GM21423 (cell line): ENCODE measurements around the gene CTPS1.

ENCODE experiments used
- ATAC-seq: cut with Tn5 transposase; IDR thresholded peaks from one replicate; pipeline ENCODE4 v1.9.1; 2021; ENCODE audit warnings: mild to moderate bottlenecking, moderate library complexity; ENCODE audit not compliant: unreplicated experiment

The CTPS1 gene

DNA sequence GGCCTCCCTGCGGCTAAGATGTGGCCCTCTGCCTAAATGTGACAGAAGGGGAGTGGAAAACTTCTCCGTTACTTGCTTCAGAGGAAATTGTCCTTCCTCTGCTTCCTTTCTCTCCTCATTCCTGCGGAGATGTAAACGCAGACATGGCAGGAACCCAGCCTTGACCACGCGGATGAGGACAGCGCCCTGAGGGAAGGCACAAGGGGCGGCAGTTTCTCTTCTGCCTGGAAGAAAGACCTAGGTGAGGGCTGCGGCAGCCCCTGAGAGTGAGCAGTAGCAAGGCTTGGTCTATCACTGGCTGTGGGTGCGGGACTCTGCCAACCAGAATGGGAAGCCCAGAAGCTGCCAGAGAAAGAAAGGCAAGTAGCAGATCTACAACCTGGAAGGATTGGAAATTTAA lies 14.0 kb upstream of the CTPS1 start:
- no peak for ATAC-seq

GRCh38 chr1:40966417-40966816 lies 13.1 kb upstream of the CTPS1 start:
- ATAC-seq = no peak

- ATAC-seq = no peak
Observed at GRCh38 chr1:40969445-40969844, 10.1 kb upstream of the CTPS1 start.

GRCh38 chr1:40971966-40972365 lies 7.5 kb upstream of the CTPS1 start:
- ATAC-seq = no peak

DNA sequence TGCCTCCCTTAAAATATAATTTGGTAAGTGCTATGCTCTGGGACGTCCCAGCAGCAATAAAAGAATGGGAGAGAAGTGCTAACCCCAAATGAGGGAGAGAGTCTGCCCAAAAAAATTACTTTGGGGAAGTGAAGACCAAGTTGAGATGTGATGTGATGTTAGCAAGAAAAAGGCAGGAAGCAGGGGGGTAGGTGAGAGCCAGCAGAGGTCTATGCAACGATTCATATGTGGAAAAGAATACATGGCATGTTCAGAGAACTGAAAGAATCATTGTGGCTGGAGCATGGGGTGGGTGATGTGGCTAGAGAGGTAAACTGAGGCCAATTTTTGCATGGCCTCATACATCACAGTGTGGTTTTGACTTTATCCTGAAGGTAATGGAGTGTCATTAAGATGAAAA lies 5.6 kb upstream of the CTPS1 start:
- ATAC-seq = no peak

GRCh38 chr1:40974945-40975344 lies 4.6 kb upstream of the CTPS1 start:
- ATAC-seq = no peak

DNA sequence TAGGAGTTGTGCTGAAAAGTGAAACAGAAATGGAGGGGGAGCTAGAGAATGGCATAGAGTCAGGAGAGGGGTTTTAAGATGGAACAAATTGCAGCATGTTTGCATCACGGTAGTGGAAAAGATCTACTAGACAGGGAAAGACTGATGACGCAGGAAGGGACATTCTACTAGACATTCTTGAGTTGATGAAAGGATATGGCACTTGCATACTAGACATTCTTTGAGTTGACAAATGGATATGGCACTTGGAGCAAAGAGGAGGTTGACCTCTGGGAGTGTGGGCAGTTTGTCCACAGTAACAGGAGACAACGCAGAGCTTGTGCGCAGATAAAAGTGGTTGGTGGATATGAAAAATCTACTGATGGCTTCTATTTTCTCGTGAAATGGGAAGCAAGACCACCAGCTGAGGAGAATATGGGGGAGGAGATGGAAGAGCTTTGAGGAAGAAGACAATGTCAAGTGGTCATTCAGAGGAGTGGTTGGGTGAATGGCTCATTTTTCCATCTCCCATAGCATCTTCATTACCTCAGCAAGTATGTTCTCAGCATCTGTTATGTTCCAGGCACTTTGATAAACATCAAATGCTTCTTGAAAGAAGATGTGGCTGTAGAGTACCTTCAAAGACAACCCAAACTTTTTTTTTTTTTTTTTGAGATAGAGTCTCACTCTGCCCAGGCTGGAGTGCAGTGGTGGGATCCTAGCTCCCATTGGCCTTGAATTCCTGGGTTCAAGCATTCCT lies 2.4 kb upstream of the CTPS1 start:
- ATAC-seq = no peak

- ATAC-seq = no peak
Observed at GRCh38 chr1:40977716-40978115, 1.8 kb upstream of the CTPS1 start.

- ATAC-seq = no peak
Observed at GRCh38 chr1:40978886-40979240, 633 bp upstream of the CTPS1 start.

- peak; percentile 18 for ATAC-seq
Observed at GRCh38 chr1:40980068-40980452, 564 bp downstream of the CTPS1 start.

- ATAC-seq = no peak
Observed at GRCh38 chr1:40980453-40981121, 1.1 kb downstream of the CTPS1 start.

DNA sequence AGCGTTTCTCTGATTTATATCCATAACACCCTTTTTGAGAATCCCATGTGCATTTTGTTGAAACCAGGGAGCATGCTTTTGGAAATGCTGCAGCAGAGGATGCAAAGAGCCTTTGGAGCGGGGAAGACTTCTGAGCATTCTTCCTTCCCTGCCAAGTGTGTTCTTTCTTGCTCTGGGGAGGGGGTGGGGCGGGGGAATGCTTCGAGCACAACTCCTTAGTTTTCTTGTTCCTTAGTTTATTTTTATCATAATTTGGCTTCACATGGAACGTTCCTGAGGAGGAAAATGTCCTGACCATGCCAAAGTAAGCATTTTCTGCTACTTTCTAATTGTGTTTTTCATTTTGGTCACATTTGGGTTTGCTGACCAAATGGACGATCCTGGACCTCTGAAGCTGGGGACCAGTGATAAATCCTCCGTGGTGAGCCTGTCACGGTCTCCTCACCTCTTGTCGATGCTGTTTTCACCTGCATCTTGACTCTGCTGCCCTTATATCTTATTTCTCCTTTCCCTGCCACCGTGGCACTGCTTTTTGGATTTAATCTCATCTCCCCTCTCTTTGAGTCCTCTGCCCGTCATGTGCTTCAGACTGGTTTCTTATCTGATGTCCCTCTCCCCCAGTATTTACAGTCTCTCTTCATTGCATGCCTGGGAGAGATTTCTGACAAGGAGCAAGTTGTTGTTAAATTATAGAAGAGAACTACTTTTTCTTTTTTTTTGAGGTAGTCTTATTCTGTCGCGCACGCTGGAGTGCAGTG lies 2.4 kb downstream of the CTPS1 start:
- ATAC-seq = no peak

DNA sequence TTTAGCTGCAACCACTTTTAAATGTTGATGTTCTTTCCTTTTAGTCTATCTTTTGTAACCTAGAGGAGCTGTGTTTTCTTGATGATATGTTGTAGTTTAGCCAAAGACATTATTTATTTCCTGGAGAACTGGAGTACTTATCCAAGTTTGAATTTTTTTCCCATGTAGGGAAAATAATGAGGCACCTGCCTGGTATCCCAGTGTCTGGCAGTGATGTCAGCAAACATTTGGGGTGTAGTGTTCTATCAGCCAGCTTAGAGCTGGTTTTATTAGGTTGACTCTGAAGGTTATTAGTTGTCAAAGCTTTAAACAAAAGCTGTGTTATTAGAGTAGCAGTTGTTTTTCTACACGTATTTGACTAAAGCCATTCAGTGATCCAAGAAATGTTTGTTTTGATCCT lies 3.2 kb downstream of the CTPS1 start:
- ATAC-seq = no peak

GRCh38 chr1:40983286-40983685 lies 3.8 kb downstream of the CTPS1 start:
- ATAC-seq = no peak

GRCh38 chr1:40984066-40984465 lies 4.6 kb downstream of the CTPS1 start:
- ATAC-seq = no peak

DNA sequence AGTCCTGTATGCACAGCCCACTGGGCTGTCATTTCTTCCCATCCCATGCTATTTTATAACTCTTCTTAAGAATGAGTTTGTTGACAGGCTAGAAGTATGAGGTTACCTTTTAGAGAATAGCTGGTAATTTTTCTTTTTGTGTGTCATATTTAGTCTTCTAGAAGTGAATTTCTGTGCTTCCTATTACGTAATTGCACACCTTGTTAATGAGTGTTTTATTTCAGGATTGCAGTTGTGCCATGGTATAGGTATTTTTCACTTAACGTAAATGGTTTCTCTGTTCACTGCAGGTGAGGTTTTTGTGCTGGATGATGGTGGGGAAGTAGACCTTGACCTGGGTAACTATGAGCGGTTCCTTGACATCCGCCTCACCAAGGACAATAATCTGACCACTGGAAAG lies 5.0 kb downstream of the CTPS1 start:
- no peak for ATAC-seq

- no peak for ATAC-seq
Observed at GRCh38 chr1:40985161-40985560, 5.7 kb downstream of the CTPS1 start.

GRCh38 chr1:40985875-40986274 lies 6.4 kb downstream of the CTPS1 start:
- ATAC-seq = no peak

DNA sequence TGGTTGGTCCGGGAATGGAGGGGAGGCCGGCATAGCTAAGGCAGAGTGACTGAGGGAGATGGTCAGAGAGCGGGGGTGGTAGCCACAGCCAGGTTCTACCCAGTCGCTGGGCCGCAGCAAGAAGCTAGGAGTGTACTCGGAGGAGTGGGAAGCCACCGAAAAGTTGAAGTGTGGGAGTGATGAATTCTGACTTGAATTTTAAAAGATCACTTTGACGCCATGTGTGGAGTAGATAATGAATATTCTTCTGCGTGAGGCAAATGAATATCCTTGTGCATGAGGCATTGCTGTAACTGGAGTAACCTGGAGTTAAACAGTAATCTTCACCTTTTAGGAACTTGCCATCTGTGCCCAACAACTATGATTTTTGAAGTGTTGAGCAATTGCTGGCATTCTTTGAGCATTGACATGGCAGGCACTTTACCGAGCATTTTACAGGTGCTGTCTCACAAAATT lies 6.9 kb downstream of the CTPS1 start:
- no peak for ATAC-seq

DNA sequence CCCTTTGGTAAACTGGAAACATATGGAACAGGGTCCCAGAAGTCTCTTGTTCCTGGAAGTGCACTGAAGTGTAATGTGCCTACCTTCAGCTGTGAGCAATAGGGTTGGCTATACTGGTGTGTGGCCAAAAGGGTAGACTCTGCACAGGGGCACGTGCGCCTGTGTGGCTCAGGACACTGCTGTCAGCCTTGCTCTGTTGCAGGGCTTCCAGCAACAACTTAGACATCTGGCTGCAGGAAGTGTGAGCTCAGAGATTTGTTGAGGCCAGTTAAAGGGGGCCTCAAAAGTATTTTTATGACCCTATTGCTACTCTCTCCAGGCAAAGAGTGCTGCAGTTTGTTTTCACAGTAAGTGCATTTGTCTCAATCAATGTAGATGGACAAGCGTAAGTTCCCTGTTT lies 7.5 kb downstream of the CTPS1 start:
- ATAC-seq = no peak

- ATAC-seq = no peak
Observed at GRCh38 chr1:40987439-40988276, 8.2 kb downstream of the CTPS1 start.
